GM18858 (cell line): ENCODE data around the gene CPT1C.
"Not testable (repeated sequence)": the region's sequence is repeated elsewhere in the genome, so short reads cannot be mapped to it uniquely, and the experiment has no call there.

Experiments
- ATAC-seq: cut with Tn5 transposase; IDR thresholded peaks from one replicate; pipeline ENCODE4 v1.9.1; 2021; ENCODE audit not compliant: unreplicated experiment

Gene CPT1C

GRCh38 chr19:49701271-49701786 lies 10.4 kb downstream of the CPT1C start:
- ATAC-seq: no peak

DNA sequence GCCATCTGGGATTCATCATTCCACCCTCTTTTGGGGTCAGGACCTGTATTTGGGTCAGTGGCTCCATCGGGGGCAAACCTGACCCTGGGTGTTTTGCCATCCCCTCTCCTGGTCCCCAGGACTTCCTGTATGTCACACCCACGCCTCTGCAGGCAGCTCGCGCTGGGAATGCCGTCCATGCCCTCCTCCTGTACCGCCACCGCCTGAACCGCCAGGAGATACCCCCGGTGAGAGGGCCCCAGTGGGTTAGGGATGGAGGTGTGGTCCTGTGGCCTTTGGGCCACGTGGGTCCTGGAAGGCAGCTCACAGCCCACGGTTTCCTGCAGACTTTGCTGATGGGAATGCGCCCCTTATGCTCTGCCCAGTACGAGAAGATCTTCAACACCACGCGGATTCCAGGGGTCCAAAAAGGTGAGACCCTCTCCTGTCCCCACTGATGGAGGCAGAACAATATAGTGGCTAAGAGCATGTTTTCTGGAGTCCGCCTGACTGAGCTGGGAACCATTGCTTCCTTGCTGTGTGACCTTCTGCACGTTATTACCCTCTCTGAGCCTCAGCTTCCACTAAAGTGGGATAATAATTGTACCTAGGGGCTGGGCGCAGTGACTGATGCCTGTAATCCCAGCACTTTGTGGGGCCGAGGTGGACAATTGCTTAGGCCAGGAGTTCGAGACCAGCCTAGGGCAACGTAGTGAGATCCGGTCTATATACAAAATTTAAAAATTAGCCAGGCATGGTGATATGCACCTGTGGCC lies 14.1 kb downstream of the CPT1C start:
- no peak for ATAC-seq

DNA sequence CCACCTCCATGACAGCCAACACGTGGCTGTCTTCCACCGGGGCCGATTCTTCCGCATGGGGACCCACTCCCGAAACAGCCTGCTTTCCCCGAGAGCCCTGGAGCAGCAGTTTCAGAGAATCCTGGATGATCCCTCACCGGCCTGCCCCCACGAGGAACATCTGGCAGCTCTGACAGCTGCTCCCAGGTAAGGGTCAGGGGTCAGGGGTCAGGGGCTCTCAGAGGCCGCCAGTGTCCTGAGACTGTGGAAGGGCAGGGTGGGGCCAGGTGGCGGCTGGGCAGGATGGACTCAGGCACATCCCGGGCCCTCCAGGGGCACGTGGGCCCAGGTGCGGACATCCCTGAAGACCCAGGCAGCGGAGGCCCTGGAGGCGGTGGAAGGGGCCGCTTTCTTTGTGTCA lies 15.0 kb downstream of the CPT1C start:
- no peak for ATAC-seq

- no peak for ATAC-seq
These were observed 19.5 kb downstream of the CPT1C start for GRCh38 chr19:49710372-49710951.

- no peak for ATAC-seq
These were observed 21.5 kb downstream of the CPT1C start for GRCh38 chr19:49712397-49712859.

DNA sequence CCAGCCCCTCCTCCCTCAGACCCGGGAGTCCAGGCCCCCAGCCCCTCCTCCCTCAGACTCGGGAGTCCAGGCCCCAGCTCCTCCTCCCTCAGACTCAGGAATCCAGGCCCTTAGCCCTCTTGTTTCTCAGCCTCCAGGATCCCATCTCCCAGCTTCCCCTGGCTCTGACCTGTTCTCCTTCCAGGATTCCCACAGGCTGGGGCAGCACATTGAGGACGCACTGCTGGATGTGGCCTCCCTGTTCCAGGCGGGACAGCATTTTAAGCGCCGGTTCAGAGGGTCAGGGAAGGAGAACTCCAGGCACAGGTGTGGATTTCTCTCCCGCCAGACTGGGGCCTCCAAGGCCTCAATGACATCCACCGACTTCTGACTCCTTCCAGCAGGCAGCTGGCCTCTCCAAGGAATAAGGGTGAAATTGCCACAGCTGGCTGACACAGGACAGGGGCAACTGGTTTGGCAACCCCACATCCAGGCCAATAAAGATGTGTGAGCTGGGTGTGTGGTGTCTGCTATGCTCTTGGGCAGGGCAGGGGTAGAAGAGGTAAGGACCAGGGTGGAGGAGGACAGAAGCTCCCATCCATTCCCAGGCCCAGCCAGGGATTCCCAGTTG lies 22.4 kb downstream of the CPT1C start:
- no peak for ATAC-seq

- ATAC-seq: no peak
These were observed 25.2 kb downstream of the CPT1C start for GRCh38 chr19:49716154-49716553.

- ATAC-seq: no peak
These were observed 27.6 kb downstream of the CPT1C start for GRCh38 chr19:49718511-49718910.

DNA sequence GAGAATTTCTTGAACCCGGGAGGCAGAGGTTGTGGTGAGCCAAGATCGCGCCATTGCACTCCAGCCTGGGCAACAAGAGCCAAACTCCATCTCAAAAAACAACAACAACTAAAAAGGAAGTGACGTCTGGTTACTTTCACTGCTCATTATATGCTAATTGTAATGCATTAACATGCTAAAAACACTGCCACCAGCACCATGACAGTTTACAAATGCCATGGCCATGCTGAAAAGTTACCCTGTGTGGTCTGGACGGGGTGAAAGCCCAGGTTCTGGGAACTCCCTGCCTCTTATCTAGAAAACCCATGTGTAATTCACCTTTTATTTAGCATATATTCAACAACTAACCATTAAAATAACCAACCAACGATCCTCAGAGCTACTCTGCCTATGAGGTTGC lies 28.1 kb downstream of the CPT1C start:
- ATAC-seq: no peak

DNA sequence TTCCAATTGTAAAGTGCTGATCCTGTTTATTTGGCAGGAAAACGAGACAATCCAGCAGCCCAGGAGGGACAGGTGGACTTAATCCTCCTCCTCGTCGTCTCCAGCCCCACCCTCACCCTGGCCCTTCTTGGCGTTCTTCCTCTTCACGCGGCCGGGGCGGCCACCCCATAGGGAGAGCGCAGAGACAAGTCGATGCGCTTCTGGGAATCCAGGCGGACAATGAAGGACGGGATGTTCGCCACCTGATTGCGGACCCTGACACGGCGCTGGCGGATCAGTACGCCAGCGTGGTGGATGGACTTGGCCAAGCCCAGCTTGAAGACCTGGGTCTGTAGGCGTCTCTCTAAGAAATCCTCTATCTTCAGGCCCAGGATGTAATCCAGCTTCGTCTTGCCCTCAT lies 28.5 kb downstream of the CPT1C start:
- ATAC-seq: not testable (repeated sequence)

- ATAC-seq: no peak
These were observed 36.5 kb downstream of the CPT1C start for GRCh38 chr19:49727217-49728030.

- no peak for ATAC-seq
These were observed 39.2 kb downstream of the CPT1C start for GRCh38 chr19:49730166-49730565.

DNA sequence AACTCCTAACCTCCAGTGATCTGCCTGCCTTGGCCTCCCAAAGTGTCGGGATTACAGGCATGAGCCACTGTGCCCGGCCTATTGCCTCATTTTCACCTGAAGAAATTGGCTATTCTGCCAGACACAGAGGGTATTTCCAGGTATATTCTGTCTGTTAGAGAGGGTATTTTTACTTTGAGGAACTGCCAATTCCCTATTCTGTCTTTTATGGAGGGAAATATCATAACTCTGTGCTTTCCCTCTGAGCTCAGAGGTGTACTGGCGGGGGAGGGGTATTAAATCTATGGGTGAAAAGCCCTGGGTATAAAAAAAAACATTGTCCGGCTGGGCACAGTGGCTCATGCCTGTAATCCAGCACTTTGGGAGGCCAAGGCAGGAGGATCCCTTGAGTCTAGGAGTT lies 47.4 kb downstream of the CPT1C start:
- no peak for ATAC-seq

GRCh38 chr19:49739098-49739497 lies 48.2 kb downstream of the CPT1C start:
- no peak for ATAC-seq

GRCh38 chr19:49739933-49740332 lies 49.0 kb downstream of the CPT1C start:
- ATAC-seq: no peak

- no peak for ATAC-seq
These were observed 50.4 kb downstream of the CPT1C start for GRCh38 chr19:49741210-49741844.

DNA sequence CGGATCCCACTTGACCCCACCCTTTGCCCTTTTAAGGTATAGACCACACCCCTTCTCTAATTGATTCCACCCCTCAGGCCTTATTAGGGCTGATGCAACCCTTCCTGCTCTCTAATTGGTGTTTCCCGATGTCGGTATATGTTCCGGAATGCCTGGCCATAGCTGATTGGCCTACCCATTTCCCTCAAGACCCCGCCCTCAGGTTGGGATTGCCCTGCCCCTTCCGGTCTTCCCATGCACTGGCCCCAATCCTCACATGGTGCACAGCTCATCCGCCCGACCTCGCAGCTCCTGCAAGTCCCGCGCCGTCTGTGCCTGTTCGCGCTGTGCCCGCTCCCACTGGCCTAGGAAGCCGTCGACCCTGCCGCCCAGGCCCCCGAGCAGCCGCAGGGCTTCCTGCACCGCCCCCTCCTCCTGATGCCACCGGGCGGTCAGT lies 54.0 kb downstream of the CPT1C start:
- no peak for ATAC-seq

GRCh38 chr19:49746206-49746958 lies 55.5 kb downstream of the CPT1C start:
- ATAC-seq: no peak

DNA sequence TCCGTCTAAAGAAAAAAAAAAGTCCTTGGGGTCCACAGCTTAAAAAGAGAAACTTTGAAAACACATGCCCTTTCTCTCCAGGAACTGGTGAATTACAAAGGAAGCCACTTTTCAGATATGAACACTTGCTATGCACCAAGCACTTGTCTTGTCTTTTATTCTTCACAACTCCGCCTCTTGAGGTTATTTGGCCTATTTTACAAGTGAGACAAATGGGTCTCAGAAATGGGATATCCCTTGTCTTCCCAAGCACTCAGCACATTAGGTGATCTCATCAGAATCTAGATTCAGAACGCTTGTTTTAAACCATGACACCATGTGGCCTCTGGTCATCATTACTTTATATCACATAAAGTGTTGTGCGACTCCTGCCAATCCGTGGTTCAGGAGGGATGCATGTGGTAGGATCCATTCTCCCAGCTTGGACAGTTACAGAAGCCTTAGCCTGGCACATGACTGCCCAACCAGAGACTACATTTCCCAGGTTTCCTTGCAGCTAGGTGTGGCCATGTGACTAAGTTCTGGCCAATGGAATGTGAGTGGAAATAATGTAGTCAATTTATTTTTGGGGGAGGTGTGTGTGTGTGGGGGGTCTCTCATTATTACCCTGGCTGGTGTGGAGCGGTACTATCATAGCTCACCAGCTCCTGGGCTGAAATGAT lies 58.3 kb downstream of the CPT1C start:
- no peak for ATAC-seq
